Endothelial cell of umbilical vein (primary cell): ENCODE results near the gene MAP2K1. TPM values are rescaled to one million over a fixed set of nuclear protein-coding genes. Genes with fewer than 3 reads are reported as not detected.

Source experiments
- BruUV-seq: library from RNA; stranded (reverse); fragments of 400-500 nt; replicated peaks from 2 replicates; lab custom pipeline; 2021; lab: Mats Ljungman, UMichigan
- CTCF ChIA-PET: fragments of 300-600, 350-600 bp; sonication (Branson Sonifier 250); formaldehyde crosslinking; loops from one replicate; lab custom pipeline; 2021; ENCODE audit warnings: antibody characterized with exemption, inconsistent platforms; lab: Charles Lee
- POLR2A ChIA-PET: fragments of 300-600, 350-600 bp; sonication (Branson Sonifier 250); formaldehyde crosslinking; loops from one replicate; lab custom pipeline; 2021; ENCODE audit warnings: antibody characterized with exemption, inconsistent platforms; lab: Charles Lee
- DNase-seq: peaks from one replicate; pipeline ENCODE4 v3.0.0-alpha.2; 2011; ENCODE audit warnings: low read depth, low spot score
- FAIRE-seq: peaks from 2 replicates; lab custom pipeline; 2011; peaks lifted over from hg19 to GRCh38; lab: Jason Lieb, UNC
- H2AFZ ChIP-seq: 2 replicates; pipeline ENCODE4 v1.6.0; 2012; ENCODE audit warnings: low read depth, low read length, control low read depth, inconsistent platforms
- H3K27ac ChIP-seq: 2 replicates; pipeline ENCODE4 v1.5.1; 2011; ENCODE audit warnings: low read depth, mild to moderate bottlenecking, control low read depth, low read length, moderate library complexity; ENCODE audit not compliant: insufficient read depth
- H3K27me3 ChIP-seq, 2 experiments: 2 replicates each; pipeline versions ENCODE4 v1.6.0 to v1.6.1; 2011; ENCODE audit warnings: low read length in 2 of 2, mixed read lengths in 1 of 2; ENCODE audit not compliant: control insufficient read depth in 2 of 2, insufficient read depth in 2 of 2
- H3K36me3 ChIP-seq, 2 experiments: 2 replicates in 1 of 2; 3 replicates in 1 of 2; pipeline ENCODE4 v1.5.1; 2011; ENCODE audit warnings: low read length in 2 of 2, mild to moderate bottlenecking in 1 of 2, moderate library complexity in 1 of 2; ENCODE audit not compliant: control insufficient read depth in 2 of 2, insufficient read depth in 2 of 2; ENCODE audit errors: extremely low read depth in 1 of 2
- H3K4me1 ChIP-seq: 3 replicates; pipeline ENCODE4 v1.5.1; 2011; ENCODE audit warnings: mild to moderate bottlenecking, low read length; ENCODE audit not compliant: control insufficient read depth, insufficient read depth; ENCODE audit errors: extremely low read depth
- H3K4me2 ChIP-seq: 2 replicates; pipeline ENCODE4 v1.6.1; 2011; ENCODE audit warnings: low read length, control low read depth, mixed read lengths; ENCODE audit not compliant: insufficient read depth
- H3K4me3 ChIP-seq, 3 experiments: fragments of 200-600 bp in 1 of 3; sonication (generic), shearing (Covaris generic) in 1 of 3; replicated peaks in 1 of 3; 2 replicates each; pipeline ENCODE4 v1.5.1; 2011 to 2016; ENCODE audit warnings: control low read depth in 3 of 3, low read length in 3 of 3, mild to moderate bottlenecking in 2 of 3, inconsistent platforms in 1 of 3, low read depth in 1 of 3, moderate library complexity in 1 of 3; ENCODE audit not compliant: insufficient read depth in 1 of 3
- H3K79me2 ChIP-seq: 2 replicates; pipeline ENCODE4 v1.6.0; 2012; ENCODE audit warnings: low read length, inconsistent platforms; ENCODE audit not compliant: control insufficient read depth, insufficient read depth
- H3K9ac ChIP-seq: replicated peaks from 2 replicates; pipeline ENCODE3; 2011; ENCODE audit warnings: low read length, control low read depth; ENCODE audit not compliant: insufficient read depth; ENCODE audit errors: extremely low read depth
- H3K9me1 ChIP-seq: replicated peaks from 3 replicates; pipeline ENCODE4 v1.6.0; 2011; ENCODE audit warnings: mild to moderate bottlenecking, low read length; ENCODE audit not compliant: control insufficient read depth, insufficient read depth; ENCODE audit errors: extremely low read depth
- H3K9me3 ChIP-seq: replicated peaks from 2 replicates; pipeline ENCODE4 v1.5.1; 2012; ENCODE audit warnings: low read length, inconsistent platforms; ENCODE audit not compliant: control insufficient read depth, insufficient read depth
- H4K20me1 ChIP-seq: replicated peaks from 2 replicates; pipeline ENCODE3; 2011; ENCODE audit warnings: mild to moderate bottlenecking, low read length; ENCODE audit not compliant: control insufficient read depth, insufficient read depth; ENCODE audit errors: extremely low read depth
- CTCF ChIP-seq, 2 donors: IDR thresholded peaks; 1 replicate in 1 of 2; 2 replicates in 1 of 2; pipeline ENCODE4 v1.5.1; 2011; ENCODE audit warnings: low read length in 2 of 2, mild to moderate bottlenecking in 2 of 2, moderate library complexity in 2 of 2, control low read depth in 1 of 2, inconsistent platforms in 1 of 2, low read depth in 1 of 2; ENCODE audit not compliant: insufficient read depth in 1 of 2; ENCODE audit errors: extremely low read depth in 1 of 2
- EZH2 ChIP-seq: IDR thresholded peaks from 2 replicates; pipeline ENCODE4 v1.6.1; 2012; ENCODE audit warnings: borderline replicate concordance, low read depth, mild to moderate bottlenecking, moderate library complexity, low read length, inconsistent platforms; ENCODE audit not compliant: severe bottlenecking
- FOS ChIP-seq: IDR thresholded peaks from 2 replicates; pipeline ENCODE4 v1.6.1; 2011; ENCODE audit warnings: mild to moderate bottlenecking, low read length, moderate library complexity, borderline replicate concordance; ENCODE audit not compliant: insufficient read depth
- GATA2 ChIP-seq: IDR thresholded peaks from 2 replicates; pipeline ENCODE4 v1.7.0; 2011; ENCODE audit warnings: low read depth, mild to moderate bottlenecking, moderate library complexity, mixed read lengths, low read length; ENCODE audit not compliant: insufficient read length, insufficient read depth
- JUN ChIP-seq: IDR thresholded peaks from 2 replicates; pipeline ENCODE4 v1.6.1; 2011; ENCODE audit warnings: borderline replicate concordance, low read depth; ENCODE audit not compliant: insufficient read length, insufficient read depth
- MAX ChIP-seq: IDR thresholded peaks from 2 replicates; pipeline ENCODE4 v1.6.1; 2011; ENCODE audit not compliant: insufficient read depth, insufficient read length
- MYC ChIP-seq: IDR thresholded peaks from one replicate; pipeline ENCODE4 v1.6.1; 2011; ENCODE audit warnings: mild to moderate bottlenecking, low read depth, low read length
- POLR2A ChIP-seq: IDR thresholded peaks from 2 replicates; pipeline ENCODE4 v1.6.1; 2012; ENCODE audit warnings: low read depth, mild to moderate bottlenecking, control low read depth, low read length
- POLR2AphosphoS5 ChIP-seq: IDR thresholded peaks from 2 replicates; pipeline ENCODE4 v1.6.1; 2012; ENCODE audit warnings: low read depth, mild to moderate bottlenecking, control low read depth, low read length, moderate library complexity; ENCODE audit not compliant: insufficient read depth
- dilution Hi-C: fragments of 300-500 bp; cut with MboI; formaldehyde crosslinking; loops from one replicate; pipeline ENCODE4 v1.15.0; 2019; ENCODE audit warnings: low sequenced_read_pairs; ENCODE audit not compliant: extremely low pct_ligation_motif_present
- intact Hi-C: fragments of 100-400 bp; cut with micrococcal nuclease; formaldehyde crosslinking; loops from one replicate; pipeline ENCODE4 v1.10.0; 2022
- polyA plus RNA-seq, 4 experiments: library from polyadenylated mRNA; depleted of rRNA in 3 of 4; stranded (reverse) in 3 of 4; unstranded in 1 of 4; fragments of >200 nt; gene quantifications; 2 replicates each; pipeline versions ENCODE4 v1.2.1 to v1.2.3, GENCODE V29; 2011 to 2012; ENCODE audit warnings: missing spikeins in 1 of 4
- total RNA-seq: library from RNA; stranded (reverse); gene quantifications from 2 replicates; pipeline ENCODE4 v1.2.3, GENCODE V29; 2021

The MAP2K1 gene
- total and polyA plus RNA-seq, 2 donors (not counting 3 experiments of a cell fraction or from before 2014, with no cell fraction given) = 30.9 to 45.1 TPM

GRCh38 chr15:66404122-66404521, 17.4 kb downstream of the MAP2K1 start:
- peaks cover 91% of the 10 kb centered on the region for H3K79me2 ChIP-seq
- no peak for DNase-seq
- peak overlapping the region; percentile 69 for H3K4me2 ChIP-seq
- H4K20me1 ChIP-seq = peaks cover 2% of the 10 kb centered on the region
- no peak overlapping the region for H3K4me3 ChIP-seq
- H3K4me1 ChIP-seq = peaks cover 35% of the 10 kb centered on the region
- no peak overlapping the region for H3K9ac ChIP-seq
- H3K27ac ChIP-seq = peak overlapping the region; percentile 15
- CTCF ChIA-PET = interaction anchor here (0.6 to 4.2 kb wide), 9 partner anchors 10 to 112 kb away, joined by 3 to 51 read pairs (median 4); partner anchors contain the start of genes MAP2K1 and SNAPC5
- no peaks in the 10 kb centered on the region for H3K27me3 ChIP-seq
- FAIRE-seq = no peak
- dilution Hi-C loops = loop anchor here (25.0 kb wide), 1 partner anchor 92 kb away; no protein-coding TSS in a partner anchor
- POLR2A ChIA-PET = no interaction called here
- no peak for TF ChIP-seq POLR2AphosphoS5
- TF ChIP-seq FOS = no peak
- no peak for TF ChIP-seq MYC
- no peak for TF ChIP-seq GATA2
- no peak for TF ChIP-seq MAX
- intact Hi-C loops = no loop called here
- no TSS peak for BruUV-seq
- H3K36me3 ChIP-seq = no peaks in the 10 kb centered on the region
- no peaks in the 10 kb centered on the region for H3K9me3 ChIP-seq
- H3K9me1 ChIP-seq = no peaks in the 10 kb centered on the region
- H2AFZ ChIP-seq = no peak overlapping the region

GRCh38 chr15:66404532-66404931, 17.8 kb downstream of the MAP2K1 start:
- Histone ChIP-seq H3K27me3 (no peaks in the 10 kb centered on the region), H3K36me3 (no peaks in the 10 kb centered on the region), H3K4me3 (no peak overlapping the region), H3K79me2 (peaks cover 91% of the 10 kb centered on the region), H3K9me3 (no peaks in the 10 kb centered on the region), H2AFZ (no peak overlapping the region), H3K4me1 (peaks cover 35% of the 10 kb centered on the region), H3K4me2 (peak overlapping the region; percentile 69), H3K9ac (no peak overlapping the region), H3K9me1 (no peaks in the 10 kb centered on the region), H4K20me1 (peaks cover 2% of the 10 kb centered on the region), H3K27ac (peak overlapping the region; percentile 38)
- dilution Hi-C loops (loop anchor here (25.0 kb wide), 1 partner anchor 92 kb away; no protein-coding TSS in a partner anchor), intact Hi-C loops (no loop called here)
- BruUV-seq = no TSS peak
- DNase-seq (peak; percentile 22), FAIRE-seq (no peak)
- POLR2A ChIA-PET = interaction anchor here (0.9 kb wide), 1 partner anchor 16 kb away, joined by 3 read pairs; no protein-coding TSS in a partner anchor
- TF ChIP-seq MYC = no peak
- no peak for TF ChIP-seq EZH2
- no peak for TF ChIP-seq POLR2A
- TF ChIP-seq MAX = no peak
- TF ChIP-seq GATA2 = no peak
- no peak for TF ChIP-seq JUN
- no peak for TF ChIP-seq POLR2AphosphoS5
- no peak for TF ChIP-seq CTCF (IDR thresholded peaks at IDR 0.05; ENCODE audit: extremely low read depth in 1 of 2, insufficient read depth in 1 of 2, low read depth in 1 of 2, low read length in 2 of 2)
- TF ChIP-seq FOS = no peak
- CTCF ChIA-PET = interaction anchor here (0.9 to 4.2 kb wide), 10 partner anchors 10 to 94 kb away, joined by 3 to 51 read pairs (median 4); partner anchors contain the start of genes MAP2K1 and SNAPC5
